GM19468 (cell line): ENCODE data around the gene GIN1.
"Not testable (repeated sequence)": the region's sequence is repeated elsewhere in the genome, so short reads cannot be mapped to it uniquely, and the experiment has no call there.

Experiments used
- ATAC-seq: cut with Tn5 transposase; IDR thresholded peaks from one replicate; pipeline ENCODE4 v1.9.1; 2021; ENCODE audit warnings: mild to moderate bottlenecking, moderate library complexity, moderate number of reproducible peaks; ENCODE audit not compliant: unreplicated experiment; ENCODE audit errors: extremely low read depth

The GIN1 gene

GRCh38 chr5:103112910-103113309 lies 7.0 kb downstream of the GIN1 start:
- ATAC-seq: no peak

DNA sequence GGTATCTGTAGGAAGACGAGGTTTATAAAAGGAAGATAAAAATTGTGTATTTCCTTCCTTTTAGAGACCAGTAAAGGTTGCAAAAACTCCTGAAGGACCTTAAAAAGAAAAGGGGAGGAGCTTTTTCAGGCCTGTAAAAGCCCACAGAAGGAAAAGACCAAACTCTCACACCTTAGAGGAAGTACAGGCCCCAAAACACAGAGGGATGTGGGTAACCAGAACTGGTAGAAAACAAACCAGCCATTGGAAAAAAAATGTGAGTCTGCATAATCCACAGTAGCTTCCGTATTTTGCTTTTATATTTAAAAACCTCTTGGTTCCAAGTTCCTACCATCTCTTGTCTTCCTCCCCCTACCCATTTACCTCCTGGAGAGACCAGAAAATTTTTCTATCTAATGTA lies 8.5 kb downstream of the GIN1 start:
- no peak for ATAC-seq

DNA sequence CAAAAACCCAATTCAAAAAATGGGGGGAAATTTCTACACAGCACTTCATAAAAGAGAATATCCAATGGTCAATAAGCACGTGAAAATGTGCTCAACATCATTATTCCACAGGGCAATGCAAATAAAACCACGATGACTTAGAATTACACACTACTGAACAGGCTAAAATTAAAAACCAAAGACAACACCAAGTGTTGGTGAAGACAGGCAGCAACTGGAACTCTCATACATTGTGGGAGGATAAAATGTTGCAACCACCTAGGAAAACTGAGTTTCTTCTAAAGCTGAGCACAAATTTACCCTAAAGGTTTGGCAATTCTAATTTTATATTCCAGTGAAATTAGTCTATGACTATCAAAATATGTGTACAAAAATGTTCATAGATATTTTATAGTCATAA lies 9.5 kb downstream of the GIN1 start:
- ATAC-seq: no peak

DNA sequence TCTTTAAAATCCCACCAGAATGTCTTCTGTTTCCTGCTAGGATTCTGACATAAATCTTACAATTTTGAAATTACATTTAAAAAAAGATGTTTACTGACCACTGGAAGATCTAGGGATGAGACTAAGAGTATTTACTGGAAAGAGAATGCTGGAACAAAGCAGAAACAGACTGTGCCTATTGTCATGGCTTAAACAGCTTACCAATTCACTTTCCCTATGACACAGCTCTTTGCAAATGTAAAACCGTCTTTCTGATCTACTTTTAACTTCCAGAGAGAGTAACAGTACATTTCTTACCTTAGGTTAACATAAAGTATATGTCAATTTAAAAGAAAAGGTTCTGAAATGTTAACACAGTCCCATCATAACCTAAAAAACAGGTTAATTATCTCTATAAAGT lies 10.7 kb downstream of the GIN1 start:
- no peak for ATAC-seq

GRCh38 chr5:103108086-103108485 lies 11.9 kb downstream of the GIN1 start:
- no peak for ATAC-seq

DNA sequence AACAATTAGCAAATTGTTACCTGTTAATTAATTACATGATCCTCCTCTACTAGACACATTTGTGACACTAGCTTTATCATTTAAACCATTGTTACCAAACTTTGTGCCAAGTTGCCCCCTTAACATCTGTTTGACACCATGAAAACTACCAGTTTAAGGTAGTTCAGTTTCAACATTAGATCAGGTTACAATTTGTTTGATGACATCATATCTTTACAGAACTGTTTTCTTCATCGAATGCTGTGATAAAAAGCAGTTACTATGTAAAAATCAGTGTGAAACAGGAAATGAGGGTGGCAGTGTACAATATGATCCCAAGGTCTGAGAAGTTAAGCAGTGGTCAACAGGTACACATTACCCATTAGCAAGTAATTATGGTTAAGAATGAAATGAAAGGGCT lies 17.7 kb downstream of the GIN1 start:
- no peak for ATAC-seq

DNA sequence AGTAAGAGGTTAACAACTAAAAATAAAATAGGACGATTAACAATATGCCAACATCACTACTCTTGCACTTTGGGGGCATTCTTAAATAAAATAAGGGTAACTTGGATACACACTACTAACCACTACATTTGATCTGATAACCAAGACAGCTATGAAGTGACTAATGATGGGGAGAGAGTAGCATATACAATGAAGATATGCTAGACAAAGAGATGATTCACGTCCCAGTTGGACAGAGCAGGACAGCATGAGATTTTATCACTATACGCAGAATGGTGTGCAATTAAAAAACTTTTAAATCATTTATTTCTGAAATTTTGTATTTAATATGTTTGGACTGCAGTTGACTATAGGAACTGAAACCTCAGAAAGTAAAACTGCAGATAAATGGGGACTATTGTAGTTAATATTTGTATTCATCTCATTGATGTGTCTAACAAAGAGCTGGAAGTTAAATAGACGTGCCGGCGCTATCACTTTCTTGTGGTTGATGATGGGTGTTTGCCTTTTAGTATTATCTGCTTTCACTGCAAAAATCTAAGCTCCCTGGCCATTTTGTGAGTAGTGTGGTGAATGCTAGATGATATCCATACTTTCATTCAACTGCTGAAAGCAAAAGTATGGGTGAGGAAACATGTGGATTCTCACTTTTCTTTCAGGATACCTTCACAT lies 18.7 kb downstream of the GIN1 start:
- ATAC-seq: no peak

DNA sequence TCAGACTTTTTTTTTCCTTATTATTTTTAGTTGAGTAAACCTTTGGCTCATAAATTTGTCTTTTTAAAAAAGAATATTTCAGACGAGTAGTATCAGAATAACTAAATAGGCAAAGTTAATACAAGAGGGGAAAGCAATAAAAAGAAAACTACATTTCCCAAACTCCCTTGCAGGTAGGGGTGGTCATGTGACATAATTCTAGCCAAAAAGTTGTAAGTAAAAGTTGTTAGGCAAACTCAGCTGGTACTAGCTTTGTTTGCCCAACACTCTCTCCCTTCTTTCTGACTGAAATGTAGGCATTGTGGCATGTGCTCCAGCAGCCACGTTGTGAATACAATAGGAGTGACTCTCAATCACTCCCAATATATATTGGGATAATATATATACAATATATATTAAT lies 20.9 kb downstream of the GIN1 start:
- ATAC-seq: no peak

DNA sequence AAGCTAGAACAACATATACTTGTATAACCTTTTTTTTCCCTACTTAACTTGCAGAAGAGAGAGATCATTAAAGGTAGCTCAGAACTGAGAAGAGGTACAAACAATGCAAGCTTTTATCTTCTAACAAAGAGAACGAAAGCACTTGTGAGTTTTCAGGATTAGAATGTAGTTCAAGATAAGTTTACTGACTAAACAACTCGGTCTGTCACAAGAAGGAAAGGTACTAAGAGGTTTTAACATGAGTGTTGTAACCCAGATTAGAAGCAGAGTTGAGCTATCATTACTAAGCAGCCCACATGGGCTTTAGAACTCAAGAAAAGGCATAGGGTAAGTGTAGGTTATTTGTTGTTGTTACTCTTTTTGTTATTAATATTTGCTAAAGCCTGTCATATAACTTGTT lies 25.2 kb downstream of the GIN1 start:
- no peak for ATAC-seq

- no peak for ATAC-seq
Measured at GRCh38 chr5:103093727-103094126, 26.2 kb downstream of the GIN1 start.

DNA sequence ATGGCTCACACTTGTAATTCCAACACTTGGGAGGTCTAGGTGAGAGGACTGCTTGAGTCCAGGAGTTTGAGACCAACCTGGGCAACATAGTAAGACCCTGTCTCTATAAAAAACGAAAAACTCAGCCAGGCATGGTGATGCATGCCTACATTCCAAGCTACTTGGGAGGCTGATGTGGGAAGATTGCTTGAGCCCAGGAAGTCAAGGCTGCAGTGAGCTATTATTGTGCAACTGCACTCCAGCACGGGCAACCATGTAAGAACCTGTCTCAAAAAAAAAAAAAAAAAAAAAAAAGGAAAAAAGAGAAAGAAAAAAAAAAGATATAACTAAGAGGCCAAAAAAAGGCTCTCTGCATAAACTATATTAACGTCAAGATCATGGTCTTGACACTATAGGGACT lies 27.3 kb downstream of the GIN1 start:
- ATAC-seq: no peak

- no peak for ATAC-seq
Measured at GRCh38 chr5:103090791-103091190, 29.1 kb downstream of the GIN1 start.

DNA sequence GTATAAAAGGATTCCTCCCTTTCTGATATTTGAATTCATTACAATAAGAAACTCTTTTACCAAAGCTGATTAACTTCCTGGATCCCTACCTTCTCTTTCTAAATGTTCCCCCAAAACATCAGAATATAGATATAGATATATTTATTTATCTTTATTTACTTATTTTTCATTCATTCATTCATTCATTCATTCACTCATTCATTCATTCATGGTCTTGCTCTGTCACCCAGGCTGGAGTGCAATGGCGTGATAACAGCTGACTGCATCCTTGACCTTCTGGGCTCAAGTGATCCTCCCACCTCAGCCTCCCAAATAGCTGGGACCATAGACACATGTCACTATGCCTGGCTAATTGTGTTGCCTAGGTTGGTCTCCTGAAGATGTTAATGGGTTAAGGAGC lies 30.7 kb downstream of the GIN1 start:
- ATAC-seq: no peak

- no peak for ATAC-seq
Measured at GRCh38 chr5:103086547-103086946, 33.4 kb downstream of the GIN1 start.

GRCh38 chr5:103079796-103080195 lies 40.1 kb downstream of the GIN1 start:
- ATAC-seq: no peak

- ATAC-seq: no peak
Measured at GRCh38 chr5:103075442-103075841, 44.5 kb downstream of the GIN1 start.

GRCh38 chr5:103073500-103073899 lies 46.4 kb downstream of the GIN1 start:
- ATAC-seq: not testable (repeated sequence)

DNA sequence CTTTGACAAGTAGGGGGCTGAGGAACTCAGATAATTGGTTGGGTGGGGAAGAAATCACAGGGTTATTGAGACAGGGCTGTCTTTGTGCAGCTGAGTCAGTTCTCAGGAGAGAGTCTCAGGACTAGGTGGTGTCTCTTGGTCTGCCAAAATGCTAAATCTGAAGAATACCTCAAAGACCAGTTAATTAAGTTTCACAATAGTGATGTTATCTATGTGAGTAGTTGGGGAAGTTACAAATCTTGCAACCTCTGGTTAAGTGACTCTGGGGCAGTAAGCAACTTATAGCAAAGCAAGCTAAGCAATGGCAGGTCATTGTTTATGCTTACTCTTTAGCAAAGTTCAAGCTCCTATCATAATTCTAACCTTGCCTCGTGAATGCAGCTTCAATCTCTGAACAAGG lies 53.6 kb downstream of the GIN1 start:
- no peak for ATAC-seq

DNA sequence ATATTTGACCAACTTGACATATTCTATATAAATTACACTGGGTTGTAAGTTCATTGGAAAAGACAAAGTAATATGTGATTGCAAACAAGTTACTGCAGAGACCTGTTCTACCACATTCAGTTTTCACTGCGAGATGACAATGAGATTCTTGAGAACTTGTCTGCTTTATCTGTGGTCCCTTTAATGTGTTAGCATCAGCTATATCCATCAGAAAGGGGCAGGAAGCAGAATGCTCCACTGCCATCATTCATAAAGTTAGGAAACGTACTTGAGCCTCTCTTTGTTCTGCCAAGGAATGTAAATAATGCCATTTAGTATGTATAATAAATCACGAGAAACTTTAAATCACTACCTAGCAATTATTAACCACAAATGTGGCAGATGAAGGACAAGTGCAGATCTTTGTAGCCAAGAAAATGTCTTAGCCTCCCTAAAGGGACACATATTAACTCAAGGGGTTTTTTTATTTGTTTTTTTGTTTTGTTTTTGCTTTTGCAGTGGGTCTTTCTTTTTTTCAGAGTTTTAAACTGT lies 59.4 kb downstream of the GIN1 start:
- ATAC-seq: no peak

DNA sequence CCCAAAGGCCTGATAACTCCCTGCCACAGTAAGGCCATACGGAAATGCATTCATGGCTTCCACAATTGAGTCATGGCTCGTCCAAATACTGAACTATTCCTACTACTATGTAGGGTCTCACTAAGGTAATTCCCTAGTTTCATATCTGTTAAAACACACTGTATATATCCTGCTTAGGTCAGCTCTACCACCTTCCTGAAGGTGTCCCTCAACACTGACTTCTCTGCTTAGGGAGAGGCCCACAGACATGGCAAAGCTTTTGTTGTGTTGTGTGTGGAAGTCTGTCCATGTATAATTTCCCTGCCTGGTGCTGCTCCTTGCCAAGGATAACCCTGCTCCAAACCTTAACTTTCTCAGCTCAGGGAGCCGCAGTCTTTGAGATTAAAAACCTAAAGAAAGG lies 60.4 kb downstream of the GIN1 start:
- no peak for ATAC-seq

- no peak for ATAC-seq
Measured at GRCh38 chr5:103057208-103058130, 62.5 kb downstream of the GIN1 start.
